GM21825 (cell line): ENCODE data around the gene FAM114A1.
"Not testable (repeated sequence)": the region's sequence is repeated elsewhere in the genome, so short reads cannot be mapped to it uniquely, and the experiment has no call there.

Source experiments
- ATAC-seq: cut with Tn5 transposase; IDR thresholded peaks from one replicate; pipeline ENCODE4 v1.9.1; 2021; ENCODE audit warnings: mild to moderate bottlenecking, moderate library complexity; ENCODE audit not compliant: unreplicated experiment

FAM114A1 gene

DNA sequence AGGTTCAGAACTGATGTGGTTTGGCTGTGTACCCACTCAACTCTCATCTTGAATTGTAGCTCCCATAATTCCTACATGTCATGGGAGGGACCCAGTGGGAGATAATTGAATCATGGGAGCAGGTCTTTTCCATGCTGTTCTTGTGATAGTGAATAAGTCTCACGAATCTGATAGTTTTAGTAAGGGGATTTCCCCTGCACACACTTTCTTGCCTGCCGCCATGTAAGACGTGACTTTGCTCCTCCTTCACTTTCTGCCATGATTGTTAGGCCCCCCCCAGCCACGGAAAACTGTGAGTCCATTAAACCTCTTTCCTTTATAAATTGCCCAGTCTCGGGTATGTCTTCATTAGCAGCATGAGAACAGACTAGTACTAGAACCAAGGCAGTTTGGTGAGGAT lies 91.6 kb downstream of the FAM114A1 start:
- not testable (repeated sequence) for ATAC-seq

DNA sequence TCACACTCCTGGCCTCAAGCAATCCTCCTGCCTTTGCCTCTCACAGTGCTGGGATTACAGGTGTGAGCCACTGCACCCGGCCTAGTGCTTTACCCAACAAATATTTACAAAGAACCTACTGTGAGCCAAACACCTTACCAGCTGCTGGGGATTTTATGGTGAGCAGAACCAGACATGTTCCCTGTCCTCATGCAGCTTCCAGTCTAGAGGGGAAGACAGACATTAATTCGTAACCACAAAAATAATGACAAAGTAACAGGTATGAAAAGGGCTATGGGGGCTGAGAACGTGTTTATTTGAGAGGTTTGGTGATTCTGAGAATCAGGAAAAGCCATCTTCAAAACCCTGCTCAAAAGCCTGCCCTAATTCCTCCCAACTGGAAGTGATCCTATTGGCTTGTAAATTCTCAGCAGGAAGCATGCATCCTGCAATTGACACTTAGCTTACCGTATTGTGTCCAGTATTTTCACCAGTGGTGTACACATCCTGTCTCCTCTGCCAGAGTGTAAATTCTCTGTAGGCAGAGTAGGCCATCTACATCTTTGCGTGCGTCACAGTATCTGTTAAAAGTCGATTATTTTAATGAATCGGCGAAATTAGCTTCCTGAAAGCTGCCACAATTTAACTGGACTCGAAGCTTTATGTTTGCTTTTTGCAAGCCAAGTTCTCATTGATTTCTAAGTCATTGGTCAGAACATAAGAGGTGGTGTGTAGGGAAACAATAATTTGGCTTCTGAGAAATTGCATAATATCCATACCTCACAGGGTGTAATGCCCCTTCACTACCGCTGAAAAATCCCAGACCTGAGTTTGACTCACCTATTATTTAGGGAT lies 97.6 kb downstream of the FAM114A1 start:
- no peak for ATAC-seq

DNA sequence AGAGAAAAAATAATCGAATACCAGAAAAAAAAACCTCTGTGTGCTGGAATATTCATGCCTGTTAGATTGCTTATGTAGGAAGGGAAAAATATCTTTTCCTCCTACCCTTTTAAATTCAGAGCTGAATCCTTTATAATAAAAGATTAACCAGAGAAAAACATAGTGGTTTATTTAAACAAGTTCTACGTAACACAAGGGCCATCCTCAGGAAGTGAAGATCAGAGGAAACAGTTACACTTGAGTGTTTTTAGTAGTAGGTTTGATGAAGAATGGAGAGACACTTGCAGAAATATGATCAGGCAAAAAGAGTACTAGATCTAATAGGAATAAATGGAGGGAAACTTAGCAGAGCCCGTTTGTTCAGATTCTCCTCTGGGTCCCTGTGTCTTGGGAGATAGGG lies 98.3 kb downstream of the FAM114A1 start:
- ATAC-seq, result no peak

DNA sequence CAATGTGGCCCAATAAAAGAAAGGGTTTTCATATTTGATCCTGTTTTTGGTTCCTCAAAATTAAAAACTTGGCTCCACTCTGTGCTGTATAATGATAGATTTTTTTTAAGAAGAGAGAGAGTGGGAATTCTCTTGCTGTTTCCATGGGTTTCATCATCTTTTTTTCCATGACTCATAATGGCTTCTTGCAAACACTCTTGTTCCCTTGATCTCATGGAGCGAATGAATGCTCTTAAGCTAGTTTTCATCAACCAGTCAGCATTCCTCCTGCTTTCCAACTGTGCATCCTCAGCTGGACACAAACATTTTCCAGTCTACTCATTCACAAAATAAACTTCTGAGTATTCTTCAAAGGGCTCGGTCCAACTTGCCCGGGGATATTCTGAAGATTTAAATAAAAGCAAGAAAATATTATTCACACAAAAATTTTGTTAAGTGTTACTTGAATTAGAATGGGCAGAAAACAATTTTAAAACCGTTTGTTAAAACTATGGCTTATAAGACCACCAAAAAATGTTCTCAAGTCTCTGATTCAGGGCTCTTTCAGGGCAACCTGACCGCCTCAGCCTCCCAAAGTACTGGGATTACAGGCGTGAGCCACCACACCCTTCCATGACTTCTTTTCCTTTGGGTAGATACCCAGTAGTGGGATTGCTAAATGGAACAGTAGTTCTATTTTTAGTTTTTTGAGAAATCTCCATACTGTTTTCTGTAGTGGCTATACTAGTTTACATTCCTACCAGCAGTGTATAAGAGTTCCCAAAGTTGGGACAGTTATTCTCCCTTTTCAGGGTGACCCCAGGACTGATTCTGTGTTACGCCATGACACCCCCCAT lies 99.9 kb downstream of the FAM114A1 start:
- no peak for ATAC-seq

DNA sequence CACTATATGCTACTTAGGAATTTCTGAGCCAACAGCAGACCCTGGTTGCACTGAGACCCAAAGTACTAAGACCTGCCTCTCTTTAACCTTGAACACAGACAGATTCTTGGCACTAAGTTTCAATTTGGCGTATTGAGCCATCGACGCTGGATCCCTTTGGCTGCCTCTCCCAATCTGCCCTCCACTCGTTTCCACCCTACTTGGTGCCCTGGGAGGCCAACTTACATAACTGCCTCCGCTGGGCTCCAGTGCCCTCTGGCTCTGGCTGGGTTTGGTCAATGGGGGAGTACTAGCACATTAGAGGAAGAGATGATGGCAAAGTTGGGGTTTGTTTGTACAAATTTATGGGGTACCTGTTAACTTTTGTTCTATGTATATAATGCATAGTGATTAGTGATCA lies 101.1 kb downstream of the FAM114A1 start:
- no peak for ATAC-seq

DNA sequence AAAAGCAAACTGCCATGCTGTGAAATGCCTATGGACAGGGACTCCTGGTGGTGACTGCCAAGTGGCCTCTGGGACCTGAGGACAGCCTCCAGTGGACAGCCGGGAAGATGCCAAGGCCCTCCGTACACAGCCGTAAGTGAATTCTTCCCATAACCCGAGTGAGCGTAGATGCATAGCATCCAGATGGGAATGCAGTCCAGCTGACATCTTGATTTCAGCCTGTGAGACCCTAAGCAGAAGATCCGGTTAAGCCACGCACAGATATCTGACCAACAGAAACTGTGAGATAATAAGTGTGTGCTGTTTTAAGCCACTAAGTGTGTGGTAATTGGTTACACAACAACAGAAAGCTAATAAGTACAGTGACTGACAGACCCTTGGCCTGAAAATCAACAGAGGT lies 108.7 kb downstream of the FAM114A1 start:
- no peak for ATAC-seq

DNA sequence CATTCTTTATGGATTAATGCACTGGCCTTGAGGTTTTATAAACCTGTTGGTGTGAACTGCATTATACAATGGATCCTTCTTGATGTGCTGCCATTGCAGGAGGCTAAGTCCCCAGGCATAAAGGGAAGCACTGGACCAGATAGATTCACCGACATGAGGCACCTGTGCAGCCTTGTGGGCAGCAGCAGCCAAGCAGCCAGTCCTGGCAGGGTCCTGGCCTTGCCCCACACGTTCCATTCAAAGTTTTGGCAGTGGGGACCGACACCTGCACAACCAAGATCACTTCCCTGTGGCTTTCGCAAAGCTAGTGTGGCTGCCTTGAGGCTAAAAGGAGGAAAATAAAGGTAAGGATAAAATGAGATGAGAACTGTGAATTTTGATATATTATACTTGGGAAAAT lies 111.5 kb downstream of the FAM114A1 start:
- no peak for ATAC-seq

DNA sequence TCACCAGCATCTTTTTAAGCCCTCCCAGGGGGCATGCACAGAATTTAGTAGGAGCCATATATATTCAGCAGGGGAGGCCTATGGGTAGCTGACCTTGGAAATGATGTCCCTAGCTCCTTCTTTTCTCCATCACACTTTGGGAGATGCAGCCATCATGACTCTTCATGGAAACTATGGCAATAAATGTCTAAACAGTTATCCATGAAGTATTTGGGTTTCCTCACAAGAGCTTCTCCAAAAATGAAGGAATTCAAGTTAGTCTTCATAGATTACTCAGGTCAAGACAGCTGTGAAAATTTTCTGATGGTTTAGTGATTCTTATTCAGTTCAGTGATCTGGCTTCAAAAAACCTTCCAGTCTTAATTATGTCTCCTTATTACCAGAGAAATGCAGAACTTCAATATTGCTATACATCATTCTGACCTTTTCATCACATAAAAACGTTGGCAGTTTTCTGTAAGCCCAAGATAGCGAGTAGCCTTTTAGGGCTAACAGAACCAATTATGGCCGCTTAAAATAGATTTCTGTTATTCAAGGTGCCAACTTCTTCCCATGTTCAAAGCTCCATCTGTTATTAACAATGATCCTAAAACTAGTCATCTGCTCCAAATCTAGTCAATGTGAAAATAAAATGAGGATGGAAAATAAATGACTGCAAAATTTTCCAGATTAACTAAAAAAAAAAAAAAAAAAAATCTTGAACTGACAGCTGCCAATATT lies 112.1 kb downstream of the FAM114A1 start:
- ATAC-seq, result no peak

DNA sequence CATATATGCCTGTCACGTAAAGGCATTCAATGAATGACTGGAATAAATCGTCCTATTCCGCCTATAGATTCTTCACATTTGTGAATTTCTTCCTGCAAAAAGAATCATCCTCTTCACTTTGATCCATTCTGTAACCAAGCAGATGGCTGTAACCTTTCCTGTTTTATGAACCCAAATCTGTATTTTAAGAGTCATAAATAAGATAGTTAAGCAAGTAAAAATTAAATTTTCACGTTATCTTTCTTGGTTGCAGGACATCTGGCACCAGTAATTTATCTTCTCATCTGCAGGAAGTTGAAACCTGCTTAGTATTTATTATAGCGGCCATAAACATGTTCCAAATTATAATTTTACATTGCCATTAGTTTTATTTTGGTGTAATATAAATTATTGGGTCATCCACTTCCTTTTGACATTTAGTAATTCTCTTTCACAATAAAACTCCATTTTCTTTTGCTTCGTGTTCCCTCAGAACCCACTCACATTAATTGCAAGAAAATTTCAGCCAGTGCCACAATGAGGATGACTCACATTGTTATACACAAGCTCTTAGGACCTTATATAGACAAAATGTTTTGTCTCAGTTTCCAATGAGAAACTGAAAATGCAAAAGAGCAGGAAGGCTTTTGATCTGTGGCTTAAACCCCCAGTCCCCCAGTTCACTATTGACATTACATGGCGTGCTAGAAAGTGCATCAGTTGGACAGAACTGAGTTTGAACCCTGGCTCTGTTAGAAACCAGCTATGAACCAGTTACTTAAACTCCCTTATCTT lies 113.5 kb downstream of the FAM114A1 start:
- no peak for ATAC-seq

DNA sequence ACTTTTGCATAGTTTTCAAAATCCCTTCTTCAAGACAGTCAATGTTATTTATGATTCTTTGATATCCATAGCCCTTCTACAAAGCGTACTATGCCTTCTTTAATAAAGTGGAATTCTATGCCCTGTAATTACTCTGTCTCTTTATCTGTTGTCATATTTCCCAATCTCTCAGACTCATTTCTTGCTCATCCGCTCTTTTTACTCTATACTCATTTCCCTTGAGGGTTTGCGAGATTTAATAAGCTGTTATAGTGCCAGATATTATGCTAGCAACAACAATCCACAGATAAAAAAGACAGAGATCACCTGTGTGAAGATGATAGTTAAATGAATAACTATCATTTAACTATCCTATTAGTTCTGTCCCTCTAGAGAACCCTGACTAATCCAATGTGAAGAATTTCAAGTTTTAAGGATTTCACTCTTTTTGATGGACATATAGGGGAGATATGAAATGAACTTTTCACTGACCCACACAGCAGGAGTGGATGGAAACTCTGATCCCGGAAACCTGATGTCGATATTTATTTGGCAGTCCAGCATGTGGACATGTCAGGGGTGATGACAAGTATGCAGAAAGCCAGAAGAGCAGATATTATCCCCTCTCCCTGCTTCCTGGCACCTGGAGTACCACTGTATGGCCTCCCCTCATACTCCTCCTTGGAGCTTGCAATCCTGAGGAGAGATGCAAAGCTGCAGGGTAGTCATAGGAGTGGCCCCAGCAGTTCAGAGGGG lies 114.9 kb downstream of the FAM114A1 start:
- no peak for ATAC-seq

DNA sequence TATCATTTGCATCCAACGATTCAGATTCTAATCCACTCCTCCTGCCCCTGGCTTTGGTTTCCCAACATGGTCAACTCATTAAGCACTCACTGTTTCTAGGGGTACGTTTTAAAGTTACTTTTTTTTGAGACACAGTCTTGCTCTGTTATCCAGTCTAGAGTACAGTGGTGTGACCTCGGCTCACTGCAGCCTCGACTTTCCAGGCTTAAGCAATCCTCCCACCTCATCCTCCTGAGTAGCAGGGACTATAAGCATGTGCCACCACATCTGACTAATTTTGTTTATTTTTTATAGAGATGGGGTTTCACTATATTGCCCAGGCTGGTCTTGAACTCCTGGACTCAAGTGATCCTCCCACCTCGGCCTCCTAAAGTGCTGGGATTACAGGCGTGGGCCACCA lies 115.7 kb downstream of the FAM114A1 start:
- no peak for ATAC-seq

DNA sequence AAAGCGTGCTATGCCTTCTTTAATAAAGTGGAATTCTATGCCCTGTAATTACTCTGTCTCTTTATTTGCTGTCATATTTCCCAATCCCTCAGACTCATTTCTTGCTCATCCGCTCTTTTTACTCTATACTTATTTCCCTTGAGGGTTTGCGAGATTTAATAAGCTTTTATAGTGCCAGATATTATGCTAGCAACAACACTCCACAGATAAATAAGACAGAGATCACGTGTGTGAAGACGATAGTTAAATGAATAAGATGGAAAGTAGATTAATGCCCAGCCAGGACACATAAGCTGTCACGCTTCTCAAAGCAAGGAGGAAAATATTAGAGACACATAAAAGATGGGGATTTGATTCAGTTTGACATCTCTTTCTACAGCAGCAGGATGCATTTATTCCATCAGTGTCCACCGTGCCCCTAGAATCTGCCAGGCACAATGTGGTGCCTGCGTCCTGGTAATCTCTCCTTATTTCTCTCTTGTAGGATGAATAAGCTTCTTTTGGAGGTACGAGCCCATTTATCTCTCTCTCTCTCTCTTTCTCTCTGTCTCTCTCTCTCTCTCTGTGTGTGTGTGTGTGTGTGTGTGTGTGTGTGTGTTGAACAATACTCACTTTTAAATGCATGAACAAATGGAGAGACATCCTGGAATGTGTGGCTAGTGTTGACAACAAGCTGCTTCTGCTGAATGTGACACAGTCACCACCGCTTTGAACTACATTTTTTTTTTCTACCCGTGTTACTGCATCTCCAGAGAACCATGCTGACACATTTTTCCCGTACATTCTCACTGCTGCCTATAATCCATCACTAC lies 116.4 kb downstream of the FAM114A1 start:
- ATAC-seq, result no peak

DNA sequence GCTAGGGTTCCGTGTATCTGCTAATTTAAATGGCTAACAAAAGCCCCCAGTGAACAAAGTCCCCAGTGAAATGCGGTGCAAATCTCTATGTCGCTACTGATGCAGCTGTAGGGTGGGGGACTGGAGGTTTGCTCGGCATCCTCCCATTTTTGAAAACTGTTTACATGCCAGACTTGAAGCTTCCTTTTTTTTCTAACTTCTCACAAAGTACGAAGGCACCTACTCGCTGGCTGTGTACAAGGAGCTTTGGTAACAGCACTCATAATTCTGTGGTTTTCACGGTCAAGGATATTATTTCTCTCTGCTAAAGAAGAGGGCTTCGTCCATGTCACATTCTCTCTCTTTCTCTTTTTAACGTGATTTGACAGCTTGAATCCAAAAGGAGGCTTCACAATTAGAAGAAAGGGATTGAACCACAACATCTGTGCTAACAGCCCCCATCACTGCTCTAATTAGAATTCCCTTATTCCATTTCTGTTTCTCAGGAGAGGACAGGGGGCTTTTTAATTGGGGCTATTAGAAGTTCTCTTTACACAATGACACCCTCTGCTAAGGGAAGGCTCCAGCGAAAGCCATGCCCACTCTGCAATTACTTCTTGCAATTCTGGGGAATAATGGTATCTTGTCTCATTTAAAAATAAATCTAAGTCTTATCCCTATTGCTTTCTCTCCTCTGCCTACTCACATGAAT lies 117.9 kb downstream of the FAM114A1 start:
- ATAC-seq, result no peak

DNA sequence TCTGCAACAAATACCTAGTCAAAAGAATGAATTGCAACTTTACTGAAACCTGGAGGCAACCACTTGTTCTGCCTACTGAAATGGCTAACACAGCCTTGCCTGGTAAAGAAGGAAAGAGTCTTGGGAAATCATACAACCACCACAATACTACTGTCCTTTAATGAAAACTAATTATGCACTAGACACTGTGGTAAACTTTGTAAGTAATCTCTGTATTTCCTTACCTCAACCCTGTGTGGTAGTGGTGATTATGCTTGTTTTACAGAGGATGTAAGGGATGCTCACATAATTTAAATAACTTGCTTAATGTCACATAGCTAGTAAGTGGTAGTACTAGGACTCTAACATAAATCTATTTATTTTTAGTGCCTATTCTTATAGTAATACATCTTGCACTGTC lies 119.9 kb downstream of the FAM114A1 start:
- no peak for ATAC-seq

DNA sequence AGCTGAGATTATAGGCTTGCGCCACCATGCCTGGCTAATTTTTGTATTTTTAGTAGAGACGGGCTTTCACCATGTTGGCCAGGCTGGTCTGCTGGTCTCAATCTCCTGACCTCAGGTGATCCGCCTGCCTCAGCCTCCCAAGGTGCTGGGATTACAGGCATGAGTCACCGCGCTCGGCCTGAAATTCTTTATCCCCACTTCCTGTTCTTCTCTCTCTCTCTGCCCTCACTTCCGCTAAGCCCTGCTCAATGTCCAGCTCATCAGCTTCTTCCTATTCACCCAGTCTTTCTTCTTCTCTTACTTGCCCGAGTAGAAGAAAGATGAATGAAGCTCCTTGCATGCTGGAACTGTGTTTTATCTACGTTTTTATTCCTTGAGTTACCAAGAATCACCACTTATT lies 120.7 kb downstream of the FAM114A1 start:
- not testable (repeated sequence) for ATAC-seq

DNA sequence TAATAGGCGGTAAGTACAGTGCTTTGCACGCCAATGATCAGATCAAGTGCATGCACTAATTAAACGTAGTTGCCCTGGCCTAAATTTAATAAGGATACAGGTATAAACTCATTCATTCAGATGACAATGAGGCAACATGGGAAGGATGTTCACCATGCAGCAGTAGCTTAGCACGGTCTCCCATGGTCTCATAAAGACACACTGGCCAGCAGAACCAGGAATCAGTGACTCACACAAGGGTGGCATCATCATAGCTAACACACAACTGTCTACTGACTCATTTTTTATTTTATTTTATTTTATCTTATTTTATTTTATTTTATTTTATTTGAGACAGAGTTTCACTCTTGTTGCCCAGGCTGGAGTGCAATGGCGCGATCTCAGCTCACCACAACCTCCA lies 121.9 kb downstream of the FAM114A1 start:
- no peak for ATAC-seq

DNA sequence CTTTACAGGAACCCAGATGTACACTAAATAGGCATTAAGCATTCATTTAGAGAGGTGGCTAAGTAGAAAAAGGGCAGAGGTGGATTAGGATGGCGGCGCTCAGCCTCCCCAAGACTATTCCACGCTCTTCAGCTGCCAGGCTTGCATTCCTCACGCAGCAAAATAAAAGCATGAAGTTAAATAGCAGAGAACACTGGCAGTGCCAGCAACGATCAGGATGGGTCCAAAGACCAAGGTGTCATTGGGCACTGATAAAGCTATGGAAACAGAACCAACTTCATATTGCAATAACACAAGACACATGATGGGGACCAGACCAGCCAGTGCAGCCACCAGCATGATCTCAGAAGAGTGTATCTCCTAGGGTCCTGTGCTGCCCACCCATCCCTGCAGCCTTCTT lies 122.6 kb downstream of the FAM114A1 start:
- no peak for ATAC-seq

DNA sequence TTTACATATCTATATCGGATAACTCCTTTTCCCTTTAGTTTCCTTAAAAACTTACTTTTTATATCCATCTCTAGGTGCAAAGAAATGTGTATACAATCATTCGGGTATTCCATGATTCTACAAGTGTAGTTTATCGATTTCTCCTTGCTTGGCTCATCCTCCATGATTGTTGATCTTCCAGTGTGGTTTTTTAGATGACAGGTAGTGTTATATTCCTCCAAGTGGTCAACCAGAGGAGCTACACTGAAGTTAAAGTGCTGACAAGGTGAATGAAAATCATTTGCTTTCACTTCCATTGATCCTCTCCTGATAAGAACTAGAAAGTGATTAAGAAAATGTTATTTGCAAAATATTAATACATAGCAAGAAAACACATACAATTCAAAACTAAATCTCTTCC lies 126.1 kb downstream of the FAM114A1 start:
- ATAC-seq, result no peak

DNA sequence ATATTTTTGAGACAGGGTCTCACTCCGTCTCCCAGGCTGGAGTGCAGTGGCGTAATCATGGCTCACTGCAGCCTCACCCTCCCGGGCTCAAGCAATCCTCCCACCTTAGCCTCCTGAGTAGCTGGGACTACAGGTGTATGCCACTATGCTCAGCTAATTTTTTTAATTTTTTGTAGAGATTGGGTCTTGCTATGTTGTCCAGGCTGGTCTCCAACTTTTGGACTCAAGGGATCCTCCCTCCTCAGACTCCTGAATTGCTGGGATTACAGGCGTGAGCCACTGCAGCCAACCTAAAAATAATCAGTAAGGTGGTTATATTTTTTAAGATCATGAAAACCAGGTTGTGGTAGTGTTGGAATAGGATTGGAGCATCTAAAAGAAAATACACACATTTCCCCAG lies 126.5 kb downstream of the FAM114A1 start:
- ATAC-seq, result no peak
